ENCODE measurements around the gene GRIN1.

The GRIN1 gene

GRCh38 chr9:137191691-137192447 is 52.9 kb downstream of the GRIN1 start:
- Histone ChIP-seq H3K14ac (ENCODE audit: low read length) (no peak overlapping the region), H4K8ac (ENCODE audit: low read depth, low read length) (no peak overlapping the region), H2BK120ac (ENCODE audit: low read depth, low read length) (no peak overlapping the region), H3K36me3 (replicated peaks in 1 of 2; ENCODE audit: control insufficient read depth in 2 of 2, insufficient read depth in 2 of 2, low read length in 2 of 2) (peaks cover 12 to 33% of the 10 kb centered on the region in 2 donors), H2BK5ac (ENCODE audit: low read length) (no peak overlapping the region), H3K27ac (replicated peaks; ENCODE audit: low read length) (no peak overlapping the region), H4K91ac (ENCODE audit: low read depth, low read length, poor library complexity) (no peak overlapping the region), H3K79me1 (ENCODE audit: low read depth, low read length) (peaks cover 39% of the 10 kb centered on the region), H2AK5ac (ENCODE audit: low read depth, low read length) (no peak overlapping the region), H3K4ac (ENCODE audit: low read length) (no peak overlapping the region), H3K4me3 (ENCODE audit: low read length in 2 of 2) (no peak overlapping the region), H2BK15ac (ENCODE audit: low read length) (no peak overlapping the region), H3K23ac (ENCODE audit: low read depth, low read length, poor library complexity) (no peak overlapping the region), H3K4me1 (ENCODE audit: control insufficient read depth in 2 of 2, insufficient read depth in 1 of 2, low read depth in 1 of 2, low read length in 2 of 2) (peaks cover 17 to 21% of the 10 kb centered on the region in 2 donors), H2BK12ac (ENCODE audit: low read length) (no peak overlapping the region), H3K27me3 (ENCODE audit: control insufficient read depth in 3 of 3, insufficient read depth in 3 of 3, low read depth in 1 of 3, low read length in 3 of 3) (peaks cover 0 to 2% (median 0%) of the 10 kb centered on the region in 3 experiments), H3K18ac (ENCODE audit: low read length) (no peak overlapping the region), H3K4me2 (ENCODE audit: insufficient read depth, low read length, poor library complexity, severe bottlenecking) (no peak overlapping the region), H3K9me3 (replicated peaks in 1 of 2; ENCODE audit: control insufficient read depth in 2 of 2, insufficient read depth in 1 of 2, low read depth in 1 of 2, low read length in 2 of 2) (peaks cover 0 to 1% of the 10 kb centered on the region in 2 donors), H2AFZ (ENCODE audit: low read length) (no peak overlapping the region), H3K9ac (ENCODE audit: low read depth, low read length, poor library complexity) (no peak overlapping the region)
- no CpG with 5 or more reads among the region's 22 CpGs for WGBS, 2 donors (ENCODE audit: extremely low coverage in 2 of 2, insufficient read length in 2 of 2, insufficient replicate concordance in 1 of 2)
- no peak for DNase-seq (ENCODE audit: low spot score)

DNA sequence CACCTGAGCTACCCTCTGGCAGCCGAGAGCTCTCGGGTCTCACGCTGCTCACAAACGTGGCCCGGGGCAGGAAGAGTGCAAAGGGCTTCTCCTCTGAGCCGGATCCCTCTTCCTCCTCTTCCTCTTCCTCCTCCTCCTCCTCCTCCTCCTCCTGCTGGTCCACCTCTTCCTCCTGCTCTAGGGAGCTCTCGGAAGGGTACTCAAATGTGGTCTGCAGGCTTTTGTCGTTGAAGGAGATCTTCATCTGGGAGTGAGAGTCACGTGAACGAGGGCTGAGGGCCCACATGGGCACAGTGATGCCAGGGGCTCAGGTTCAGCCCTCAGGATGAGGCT is 53.5 kb downstream of the GRIN1 start:
- peaks cover 0 to 2% (median 0%) of the 10 kb centered on the region in 3 experiments for H3K27me3 ChIP-seq (ENCODE audit: control insufficient read depth in 3 of 3, insufficient read depth in 3 of 3, low read depth in 1 of 3, low read length in 3 of 3)
- H3K4me1 ChIP-seq (ENCODE audit: control insufficient read depth in 2 of 2, insufficient read depth in 1 of 2, low read depth in 1 of 2, low read length in 2 of 2), result peaks cover 17 to 19% of the 10 kb centered on the region in 2 donors
- no peak overlapping the region for H3K4me2 ChIP-seq (ENCODE audit: insufficient read depth, low read length, poor library complexity, severe bottlenecking)
- WGBS, 2 donors (ENCODE audit: extremely low coverage in 2 of 2, insufficient read length in 2 of 2, insufficient replicate concordance in 1 of 2), result no CpG with 5 or more reads among the region's 10 CpGs
- H3K27ac ChIP-seq (replicated peaks; ENCODE audit: low read length), result no peak overlapping the region
- no peak overlapping the region for H2BK12ac ChIP-seq (ENCODE audit: low read length)
- no peak overlapping the region for H2AFZ ChIP-seq (ENCODE audit: low read length)
- H3K36me3 ChIP-seq (replicated peaks in 1 of 2; ENCODE audit: control insufficient read depth in 2 of 2, insufficient read depth in 2 of 2, low read length in 2 of 2), result peaks cover 7 to 28% of the 10 kb centered on the region in 2 donors
- H3K9me3 ChIP-seq (replicated peaks in 1 of 2; ENCODE audit: control insufficient read depth in 2 of 2, insufficient read depth in 1 of 2, low read depth in 1 of 2, low read length in 2 of 2), result peaks cover 0 to 1% of the 10 kb centered on the region in 2 donors
- H3K14ac ChIP-seq (ENCODE audit: low read length), result no peak overlapping the region
- no peak for DNase-seq (ENCODE audit: low spot score)
- no peak overlapping the region for H4K91ac ChIP-seq (ENCODE audit: low read depth, low read length, poor library complexity)
- H3K4ac ChIP-seq (ENCODE audit: low read length), result no peak overlapping the region
- H3K79me1 ChIP-seq (ENCODE audit: low read depth, low read length), result peaks cover 39% of the 10 kb centered on the region
- H2BK120ac ChIP-seq (ENCODE audit: low read depth, low read length), result no peak overlapping the region
- no peak overlapping the region for H4K8ac ChIP-seq (ENCODE audit: low read depth, low read length)
- no peak overlapping the region for H3K9ac ChIP-seq (ENCODE audit: low read depth, low read length, poor library complexity)
- no peak overlapping the region for H2AK5ac ChIP-seq (ENCODE audit: low read depth, low read length)
- H2BK5ac ChIP-seq (ENCODE audit: low read length), result no peak overlapping the region
- no peak overlapping the region for H3K4me3 ChIP-seq (ENCODE audit: low read length in 2 of 2)
- no peak overlapping the region for H2BK15ac ChIP-seq (ENCODE audit: low read length)
- H3K18ac ChIP-seq (ENCODE audit: low read length), result no peak overlapping the region
- H3K23ac ChIP-seq (ENCODE audit: low read depth, low read length, poor library complexity), result no peak overlapping the region

DNA sequence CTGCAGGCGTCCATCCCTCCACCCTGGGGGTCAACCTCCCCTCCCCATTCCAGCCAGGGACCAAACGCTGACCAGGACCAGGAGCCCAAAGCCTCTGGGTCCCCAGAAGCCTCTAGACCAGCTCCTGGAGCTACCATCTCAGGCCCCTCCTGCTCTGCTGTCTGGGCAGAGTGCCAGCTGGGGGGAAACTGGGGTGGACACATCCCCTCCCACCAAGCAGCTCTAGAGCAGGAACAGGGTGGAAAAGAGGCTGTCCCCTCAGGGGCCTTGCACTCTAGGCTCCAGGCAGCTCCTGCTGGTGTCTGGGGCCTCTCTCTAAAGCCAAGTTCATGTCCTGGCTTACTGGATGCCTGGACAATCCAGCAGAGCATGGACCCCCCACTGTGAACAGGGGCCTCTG is 53.9 kb downstream of the GRIN1 start:
- no peak overlapping the region for H2BK15ac ChIP-seq (ENCODE audit: low read length)
- no peak overlapping the region for H3K4ac ChIP-seq (ENCODE audit: low read length)
- no CpG with 5 or more reads among the region's 2 CpGs for WGBS, 2 donors (ENCODE audit: extremely low coverage in 2 of 2, insufficient read length in 2 of 2, insufficient replicate concordance in 1 of 2)

GRCh38 chr9:137193771-137194170 is 54.8 kb downstream of the GRIN1 start:
- Histone ChIP-seq H3K27ac (replicated peaks; ENCODE audit: low read length) (no peak overlapping the region), H3K36me3 (replicated peaks in 1 of 2; ENCODE audit: control insufficient read depth in 2 of 2, insufficient read depth in 2 of 2, low read length in 2 of 2) (peaks cover 7 to 28% of the 10 kb centered on the region in 2 donors), H2AFZ (ENCODE audit: low read length) (no peak overlapping the region), H2BK5ac (ENCODE audit: low read length) (peak overlapping the region; percentile 39), H3K9me3 (replicated peaks in 1 of 2; ENCODE audit: control insufficient read depth in 2 of 2, insufficient read depth in 1 of 2, low read depth in 1 of 2, low read length in 2 of 2) (peaks cover 0 to 1% of the 10 kb centered on the region in 2 donors), H4K8ac (ENCODE audit: low read depth, low read length) (peak overlapping the region; percentile 96), H3K27me3 (ENCODE audit: control insufficient read depth in 3 of 3, insufficient read depth in 3 of 3, low read depth in 1 of 3, low read length in 3 of 3) (no peaks in the 10 kb centered on the region), H2BK15ac (ENCODE audit: low read length) (no peak overlapping the region), H3K4me3 (ENCODE audit: low read length in 2 of 2) (no peak overlapping the region), H3K4me2 (ENCODE audit: insufficient read depth, low read length, poor library complexity, severe bottlenecking) (no peak overlapping the region), H4K91ac (ENCODE audit: low read depth, low read length, poor library complexity) (no peak overlapping the region), H2BK12ac (ENCODE audit: low read length) (no peak overlapping the region), H3K9ac (ENCODE audit: low read depth, low read length, poor library complexity) (peak overlapping the region; percentile 81), H2BK120ac (ENCODE audit: low read depth, low read length) (no peak overlapping the region), H3K14ac (ENCODE audit: low read length) (no peak overlapping the region), H3K79me1 (ENCODE audit: low read depth, low read length) (peaks cover 32% of the 10 kb centered on the region), H3K18ac (ENCODE audit: low read length) (no peak overlapping the region), H3K4me1 (ENCODE audit: control insufficient read depth in 2 of 2, insufficient read depth in 1 of 2, low read depth in 1 of 2, low read length in 2 of 2) (peaks cover 16 to 21% of the 10 kb centered on the region in 2 donors), H2AK5ac (ENCODE audit: low read depth, low read length) (peak overlapping the region; percentile 68), H3K4ac (ENCODE audit: low read length) (no peak overlapping the region), H3K23ac (ENCODE audit: low read depth, low read length, poor library complexity) (no peak overlapping the region)
- DNase-seq (ENCODE audit: low spot score), result no peak
- no CpG with 5 or more reads among the region's 14 CpGs for WGBS, 2 donors (ENCODE audit: extremely low coverage in 2 of 2, insufficient read length in 2 of 2, insufficient replicate concordance in 1 of 2)

More for the DNA sequence above, 53.9 kb downstream of the GRIN1 start:
- H3K18ac ChIP-seq (ENCODE audit: low read length), result no peak overlapping the region
- peaks cover 0 to 1% of the 10 kb centered on the region in 2 donors for H3K9me3 ChIP-seq (replicated peaks in 1 of 2; ENCODE audit: control insufficient read depth in 2 of 2, insufficient read depth in 1 of 2, low read depth in 1 of 2, low read length in 2 of 2)
- no peak overlapping the region for H2AK5ac ChIP-seq (ENCODE audit: low read depth, low read length)
- H2BK5ac ChIP-seq (ENCODE audit: low read length), result peak overlapping the region; percentile 53
- no peak overlapping the region for H3K4me2 ChIP-seq (ENCODE audit: insufficient read depth, low read length, poor library complexity, severe bottlenecking)
- peaks cover 0 to 2% (median 0%) of the 10 kb centered on the region in 3 experiments for H3K27me3 ChIP-seq (ENCODE audit: control insufficient read depth in 3 of 3, insufficient read depth in 3 of 3, low read depth in 1 of 3, low read length in 3 of 3)
- H3K36me3 ChIP-seq (replicated peaks in 1 of 2; ENCODE audit: control insufficient read depth in 2 of 2, insufficient read depth in 2 of 2, low read length in 2 of 2), result peaks cover 7 to 28% of the 10 kb centered on the region in 2 donors
- no peak overlapping the region for H4K8ac ChIP-seq (ENCODE audit: low read depth, low read length)
- H3K9ac ChIP-seq (ENCODE audit: low read depth, low read length, poor library complexity), result no peak overlapping the region
- no peak overlapping the region for H2BK12ac ChIP-seq (ENCODE audit: low read length)
- H3K4me1 ChIP-seq (ENCODE audit: control insufficient read depth in 2 of 2, insufficient read depth in 1 of 2, low read depth in 1 of 2, low read length in 2 of 2), result peaks cover 14 to 15% of the 10 kb centered on the region in 2 donors
- H3K79me1 ChIP-seq (ENCODE audit: low read depth, low read length), result peaks cover 39% of the 10 kb centered on the region
- H3K27ac ChIP-seq (replicated peaks; ENCODE audit: low read length), result no peak overlapping the region
- H3K23ac ChIP-seq (ENCODE audit: low read depth, low read length, poor library complexity), result no peak overlapping the region
- H2AFZ ChIP-seq (ENCODE audit: low read length), result no peak overlapping the region
- no peak for DNase-seq (ENCODE audit: low spot score)
- no peak overlapping the region for H3K4me3 ChIP-seq (ENCODE audit: low read length in 2 of 2)
- no peak overlapping the region for H3K14ac ChIP-seq (ENCODE audit: low read length)
- H4K91ac ChIP-seq (ENCODE audit: low read depth, low read length, poor library complexity), result no peak overlapping the region
- no peak overlapping the region for H2BK120ac ChIP-seq (ENCODE audit: low read depth, low read length)

All from neuronal stem cell (in vitro differentiated cells).